Occipital lobe (tissue), 3 donors: ENCODE data around the gene GZF1. TPM values are rescaled to one million over a fixed set of nuclear protein-coding genes. Genes with fewer than 3 reads are reported as not detected.

ENCODE experiments used
- DNase-seq: peaks from one replicate; lab custom pipeline; 2025; lab: John Stamatoyannopoulos, UW
- small RNA-seq: library from RNA; depleted of rRNA; stranded (forward); fragments of <200 nt; gene quantifications from one replicate; pipeline ENCODE3, GENCODE V24; 2014
- total RNA-seq: library from RNA; depleted of rRNA; stranded (reverse); fragments of >200 nt; gene quantifications from one replicate; pipeline ENCODE4 v1.2.3, GENCODE V29; 2014

The GZF1 gene
- total RNA-seq, 1 donor from 2014 or later: 15.4 TPM

- DNase-seq: no peak
Observed at GRCh38 chr20:23407781-23408464, 45.9 kb downstream of the GZF1 start.

GRCh38 chr20:23408957-23409356 lies 47.0 kb downstream of the GZF1 start:
- no peak for DNase-seq

GRCh38 chr20:23409800-23410199 lies 47.8 kb downstream of the GZF1 start:
- DNase-seq: no peak

DNA sequence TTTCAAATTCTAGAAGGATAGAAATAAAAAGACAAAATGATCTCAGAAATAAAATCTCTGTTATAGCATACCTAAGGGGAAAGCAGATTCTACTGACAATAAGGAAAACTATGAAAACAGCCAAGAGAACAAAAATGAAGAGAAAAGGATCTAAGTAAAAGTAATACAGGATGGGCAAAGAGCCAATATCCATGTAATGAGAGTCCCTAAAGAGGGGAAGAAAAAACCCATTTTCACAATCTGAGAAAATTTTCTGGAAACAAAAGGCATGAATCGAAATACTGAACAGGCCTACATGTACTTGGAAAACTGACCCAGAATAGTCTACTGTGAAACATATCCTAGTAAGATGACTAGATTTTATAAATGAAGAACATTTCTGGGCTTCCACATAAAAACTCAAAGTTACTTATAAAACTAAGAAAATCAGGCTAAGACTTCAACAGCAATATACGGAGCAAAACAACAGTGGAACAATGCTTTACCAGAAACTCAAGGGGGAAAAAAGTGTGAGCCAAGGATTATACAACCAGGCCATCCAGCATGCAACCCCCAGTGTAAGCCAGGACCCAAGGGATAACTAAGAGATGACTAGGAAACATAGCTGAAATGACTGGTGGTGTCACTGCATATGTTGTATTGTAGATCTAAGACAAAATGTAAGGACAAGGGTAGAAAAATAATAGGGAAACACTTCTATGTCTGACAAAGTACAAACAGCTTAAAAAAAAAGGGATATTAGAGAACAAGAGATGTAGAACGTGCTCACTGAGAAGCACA lies 49.1 kb downstream of the GZF1 start:
- no peak for DNase-seq

GRCh38 chr20:23412026-23412425 lies 50.0 kb downstream of the GZF1 start:
- DNase-seq: no peak

- no peak for DNase-seq
Observed at GRCh38 chr20:23413862-23414422, 52.0 kb downstream of the GZF1 start.

DNA sequence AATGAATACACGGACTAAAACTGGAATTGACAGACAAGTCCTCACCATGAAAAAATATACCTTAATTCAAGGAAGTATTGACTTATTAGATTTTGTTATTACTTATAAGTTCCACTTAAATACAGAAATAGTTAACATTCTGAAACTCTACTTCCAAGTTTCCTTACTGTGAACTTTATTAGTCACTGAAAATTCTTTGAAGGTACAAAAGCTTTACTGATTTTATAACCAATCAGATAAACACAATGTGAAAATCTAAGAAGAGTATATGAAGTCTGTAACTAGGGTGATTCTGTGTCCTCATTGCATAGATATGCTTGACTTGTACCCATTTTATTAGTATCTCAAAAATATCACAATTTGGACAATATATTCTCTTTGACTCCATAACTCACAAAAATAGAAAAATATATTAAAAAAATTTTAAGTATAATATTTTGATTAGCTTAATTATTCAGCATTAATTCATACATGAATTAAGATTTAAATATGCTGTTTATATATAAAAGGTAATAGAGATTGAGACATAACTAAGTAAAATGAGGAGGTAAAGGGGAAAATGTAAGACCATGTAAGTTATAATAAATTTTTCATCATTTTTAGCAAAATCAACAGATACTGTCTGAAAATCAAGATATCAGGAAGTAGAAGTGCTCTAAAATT lies 52.7 kb downstream of the GZF1 start:
- no peak for DNase-seq

DNA sequence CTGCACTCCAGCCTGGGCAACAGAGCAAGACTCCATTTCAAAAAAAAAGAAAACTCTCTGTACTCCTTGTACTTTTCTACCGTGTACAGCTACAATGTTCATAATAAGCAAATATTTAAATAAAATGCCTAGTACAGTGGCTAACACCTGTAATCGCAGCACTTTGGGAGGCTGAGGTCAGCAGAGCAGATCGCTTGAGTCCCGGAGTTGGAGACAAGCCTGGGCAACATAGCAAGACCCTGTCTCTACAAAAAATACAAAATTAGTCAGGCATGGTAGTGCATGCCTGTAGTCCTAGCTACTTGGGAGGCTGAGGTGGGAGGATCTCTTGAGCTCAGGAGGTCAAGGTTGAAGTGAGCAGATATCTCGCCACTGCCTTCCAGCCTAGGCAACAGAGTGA lies 53.6 kb downstream of the GZF1 start:
- no peak for DNase-seq

DNA sequence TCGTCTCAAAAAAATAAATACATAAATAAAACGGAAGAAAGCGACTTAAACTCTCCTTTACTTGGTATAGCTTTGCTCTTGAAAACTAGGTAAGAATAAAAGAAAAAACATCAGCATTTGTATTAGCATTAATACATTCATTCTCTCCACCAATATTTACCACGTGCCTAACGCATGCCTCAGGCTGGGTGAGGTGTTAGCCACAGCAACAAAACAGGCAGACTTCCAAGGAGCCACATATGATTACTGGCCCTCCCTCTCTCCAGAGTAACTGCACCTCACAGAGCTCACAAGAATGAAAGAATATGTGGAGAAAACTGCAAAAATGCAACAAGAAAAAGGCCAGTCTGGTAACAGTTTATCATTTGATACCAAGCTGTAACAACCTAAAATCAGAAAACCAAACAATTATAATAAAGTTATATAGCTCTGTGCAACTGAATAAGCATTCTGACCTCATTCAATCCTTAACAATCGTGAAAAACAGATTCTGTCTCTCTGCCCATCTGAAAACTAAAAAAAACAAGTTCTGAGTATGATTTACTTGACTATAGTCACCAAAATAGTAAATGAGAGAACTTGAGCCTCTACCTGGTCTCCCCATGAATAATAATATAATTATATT lies 54.1 kb downstream of the GZF1 start:
- no peak for DNase-seq

- no peak for DNase-seq
Observed at GRCh38 chr20:23417861-23418260, 55.9 kb downstream of the GZF1 start.

GRCh38 chr20:23419657-23419994 lies 57.6 kb downstream of the GZF1 start:
- DNase-seq: no peak

- DNase-seq: no peak
Observed at GRCh38 chr20:23419995-23420901, 58.3 kb downstream of the GZF1 start.

GRCh38 chr20:23420943-23421931 lies 59.3 kb downstream of the GZF1 start, which contains the start of gene NAPB:
Gene NAPB, minus strand, starts transcription at chr20:23421488. Its CDS starts 86 bp downstream, at chr20:23421402.
- peak; percentile 93 for DNase-seq

Small RNA genes within 50 kb of the gene (small RNA-seq; reads per million reads assigned to genes)
- gene RNA5SP479: not detected

Other genes with a start within 250 kb of the GZF1 start
- 23.6 TPM for gene NXT1, start 11.4 kb upstream of the GZF1 start, total RNA-seq
- gene NAPB, start 59.3 kb downstream of the GZF1 start, total RNA-seq: 96.5 TPM
- gene CSTL1, start 77.5 kb downstream of the GZF1 start, total RNA-seq: not detected
- not detected for gene CST11, start 90.7 kb downstream of the GZF1 start, total RNA-seq
- gene CST8, start 128.9 kb downstream of the GZF1 start, total RNA-seq: not detected
- not detected for gene CST9L, start 206.3 kb downstream of the GZF1 start, total RNA-seq
- gene CST9, start 243.7 kb downstream of the GZF1 start, total RNA-seq: not detected